Neural cell (in vitro differentiated cells): Measurements from ENCODE around the gene RGS16.

Source experiments
- CTCF ChIP-seq: fragments of 450-650 bp; IDR thresholded peaks from 2 replicates; pipeline ENCODE4 v1.5.1; 2014; ENCODE audit warnings: antibody characterized with exemption, mild to moderate bottlenecking, moderate library complexity; ENCODE audit not compliant: poor library complexity, severe bottlenecking
- EP300 ChIP-seq: fragments of 450-650 bp; conservative IDR thresholded peaks from 2 replicates; pipeline ENCODE4 v1.6.1; 2014; ENCODE audit warnings: antibody characterized with exemption, mild to moderate bottlenecking, moderate library complexity; ENCODE audit not compliant: poor library complexity, severe bottlenecking
- EZH2 ChIP-seq: fragments of 200-600, 300-800 bp; shearing (Covaris generic), sonication (generic); IDR thresholded peaks from 2 replicates; pipeline ENCODE4 v1.6.1; 2014; ENCODE audit warnings: antibody characterized with exemption, low read length, borderline replicate concordance, mild to moderate bottlenecking; ENCODE audit not compliant: insufficient read depth, poor library complexity, severe bottlenecking
- MXI1 ChIP-seq: fragments of 450-650 bp; conservative IDR thresholded peaks from 2 replicates; pipeline ENCODE4 v1.6.1; 2014; ENCODE audit warnings: antibody characterized with exemption, mild to moderate bottlenecking; ENCODE audit not compliant: poor library complexity, severe bottlenecking
- POLR2AphosphoS5 ChIP-seq: IDR thresholded peaks from 2 replicates; pipeline ENCODE4 v1.6.1; 2012
- RAD21 ChIP-seq: fragments of 450-650 bp; conservative IDR thresholded peaks from 2 replicates; pipeline ENCODE4 v1.6.1; 2014; ENCODE audit warnings: antibody characterized with exemption, mild to moderate bottlenecking, moderate library complexity
- REST ChIP-seq: IDR thresholded peaks from 2 replicates; pipeline ENCODE4 v1.6.1; 2012; ENCODE audit warnings: borderline replicate concordance
- SMC3 ChIP-seq: fragments of 450-650 bp; conservative IDR thresholded peaks from 2 replicates; pipeline ENCODE4 v1.6.1; 2014; ENCODE audit warnings: antibody characterized with exemption, mild to moderate bottlenecking, moderate library complexity; ENCODE audit not compliant: poor library complexity
- TAF1 ChIP-seq: IDR thresholded peaks from 2 replicates; pipeline ENCODE4 v1.6.1; 2012; ENCODE audit warnings: low read depth

- TF ChIP-seq CTCF (no peak), SMC3 (no peak), EP300 (no peak), EZH2 (no peak), POLR2AphosphoS5 (no peak), RAD21 (no peak), REST (no peak), MXI1 (no peak), TAF1 (no peak)
These were observed 35.1 kb upstream of the RGS16 start for GRCh38 chr1:182639330-182639729.
